Superior temporal gyrus (tissue), 1 donor: ENCODE measurements around the gene BACH2.
"Not testable (repeated sequence)": the region's sequence is repeated elsewhere in the genome, so short reads cannot be mapped to it uniquely, and the experiment has no call there.

Experiments
- DNase-seq: peaks from one replicate; pipeline ENCODE4 v3.0.0-alpha.2; 2016; ENCODE audit errors: extremely low spot score

BACH2 gene

GRCh38 chr6:90068703-90069523 is 227.7 kb downstream of the BACH2 start:
- DNase-seq = peak; percentile 22

- peak; percentile 14 for DNase-seq
Measured at GRCh38 chr6:90068264-90068663, 228.4 kb downstream of the BACH2 start.

GRCh38 chr6:90066697-90067096 is 229.9 kb downstream of the BACH2 start:
- DNase-seq = no peak

GRCh38 chr6:90065173-90065572 is 231.5 kb downstream of the BACH2 start:
- no peak for DNase-seq

GRCh38 chr6:90062667-90063066 is 234.0 kb downstream of the BACH2 start:
- no peak for DNase-seq

- DNase-seq = no peak
Measured at GRCh38 chr6:90062051-90062450, 234.6 kb downstream of the BACH2 start.

- not testable (repeated sequence) for DNase-seq
Measured at GRCh38 chr6:90059178-90059577, 237.5 kb downstream of the BACH2 start.

GRCh38 chr6:90055924-90056323 is 240.7 kb downstream of the BACH2 start:
- DNase-seq = not testable (repeated sequence)

GRCh38 chr6:90054193-90054592 is 242.4 kb downstream of the BACH2 start:
- DNase-seq = not testable (repeated sequence)

GRCh38 chr6:90053614-90054013 is 243.0 kb downstream of the BACH2 start:
- no peak for DNase-seq

- DNase-seq = no peak
Measured at GRCh38 chr6:90049295-90049694, 247.3 kb downstream of the BACH2 start.

- DNase-seq = no peak
Measured at GRCh38 chr6:90048206-90048967, 248.3 kb downstream of the BACH2 start.

GRCh38 chr6:90045535-90045934 is 251.1 kb downstream of the BACH2 start:
- no peak for DNase-seq

GRCh38 chr6:90044833-90045381 is 251.7 kb downstream of the BACH2 start:
- peak; percentile 59 for DNase-seq

GRCh38 chr6:90044182-90044832 is 252.3 kb downstream of the BACH2 start:
- DNase-seq = no peak

- DNase-seq = peak; percentile 83
Measured at GRCh38 chr6:90040931-90041330, 255.7 kb downstream of the BACH2 start.

- no peak for DNase-seq
Measured at GRCh38 chr6:90039911-90040310, 256.7 kb downstream of the BACH2 start.

- no peak for DNase-seq
Measured at GRCh38 chr6:90038961-90039653, 257.5 kb downstream of the BACH2 start.

- DNase-seq = no peak
Measured at GRCh38 chr6:90036963-90037362, 259.7 kb downstream of the BACH2 start.

GRCh38 chr6:90035047-90035723 is 261.5 kb downstream of the BACH2 start:
- DNase-seq = peak; percentile 44

GRCh38 chr6:90033746-90034271 is 262.8 kb downstream of the BACH2 start:
- DNase-seq = no peak
